ENCODE measurements around the gene GJC2. TPM values are rescaled to one million over a fixed set of nuclear protein-coding genes. Genes with fewer than 3 reads are reported as not detected.

The GJC2 gene
- total RNA-seq, 1 donor from 2014 or later = 1.1 TPM

DNA sequence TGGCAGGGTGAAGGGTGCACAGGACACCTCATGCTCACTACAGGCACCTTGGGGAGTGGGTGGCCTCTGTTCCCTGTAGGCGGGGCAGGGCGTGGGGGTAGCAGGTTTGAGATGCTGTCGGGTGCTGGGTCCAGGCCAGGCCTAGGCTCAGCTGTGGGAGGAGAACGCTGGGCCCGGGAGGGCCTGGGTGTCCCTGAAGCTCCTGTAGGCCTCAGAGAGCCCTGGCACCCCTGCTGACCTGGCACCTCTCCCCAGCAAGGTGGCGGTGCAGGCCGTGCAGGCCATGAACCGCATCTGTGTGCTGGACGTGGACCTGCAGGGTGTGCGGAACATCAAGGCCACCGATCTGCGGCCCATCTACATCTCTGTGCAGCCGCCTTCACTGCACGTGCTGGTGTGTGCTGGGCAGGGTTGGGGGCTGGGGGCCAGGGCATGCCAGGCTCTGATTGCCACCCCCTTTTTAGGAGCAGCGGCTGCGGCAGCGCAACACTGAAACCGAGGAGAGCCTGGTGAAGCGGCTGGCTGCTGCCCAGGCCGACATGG, 2.5 kb upstream of the GJC2 start:
- Histone ChIP-seq H3K4me2 (ENCODE audit: low read length) (no peak overlapping the region), H3K9ac (ENCODE audit: low read length) (no peak overlapping the region), H3K4me3 (ENCODE audit: insufficient read depth, low read depth, low read length) (no peak overlapping the region), H3K36me3 (ENCODE audit: insufficient read depth, low read length) (peaks cover 6% of the 10 kb centered on the region), H3K4me1 (ENCODE audit: insufficient read depth, low read length) (peaks cover 28% of the 10 kb centered on the region), H3K27me3 (ENCODE audit: insufficient read depth, low read length) (no peaks in the 10 kb centered on the region), H4K20me1 (ENCODE audit: insufficient read depth, low read length) (peaks cover 73% of the 10 kb centered on the region), H3K9me3 (ENCODE audit: insufficient read depth, low read depth, low read length) (no peaks in the 10 kb centered on the region), H3K79me2 (ENCODE audit: insufficient read depth, low read length) (peaks cover 67% of the 10 kb centered on the region), H2AFZ (ENCODE audit: low read depth, low read length) (no peak overlapping the region), H3K27ac (ENCODE audit: low read depth, low read length) (no peak overlapping the region)
- FAIRE-seq (no peak), DNase-seq (ENCODE audit: low read depth) (no peak)
- no peaks in the 10 kb centered on the region for H3K9me3 Mint-ChIP-seq (ENCODE audit: unreplicated experiment)
- H3K4me1 Mint-ChIP-seq (ENCODE audit: low read depth, unreplicated experiment) = peaks cover 18% of the 10 kb centered on the region
- H3K36me3 Mint-ChIP-seq (ENCODE audit: low read depth, unreplicated experiment) = peaks cover 3% of the 10 kb centered on the region
- TF ChIP-seq, protein P1, sequence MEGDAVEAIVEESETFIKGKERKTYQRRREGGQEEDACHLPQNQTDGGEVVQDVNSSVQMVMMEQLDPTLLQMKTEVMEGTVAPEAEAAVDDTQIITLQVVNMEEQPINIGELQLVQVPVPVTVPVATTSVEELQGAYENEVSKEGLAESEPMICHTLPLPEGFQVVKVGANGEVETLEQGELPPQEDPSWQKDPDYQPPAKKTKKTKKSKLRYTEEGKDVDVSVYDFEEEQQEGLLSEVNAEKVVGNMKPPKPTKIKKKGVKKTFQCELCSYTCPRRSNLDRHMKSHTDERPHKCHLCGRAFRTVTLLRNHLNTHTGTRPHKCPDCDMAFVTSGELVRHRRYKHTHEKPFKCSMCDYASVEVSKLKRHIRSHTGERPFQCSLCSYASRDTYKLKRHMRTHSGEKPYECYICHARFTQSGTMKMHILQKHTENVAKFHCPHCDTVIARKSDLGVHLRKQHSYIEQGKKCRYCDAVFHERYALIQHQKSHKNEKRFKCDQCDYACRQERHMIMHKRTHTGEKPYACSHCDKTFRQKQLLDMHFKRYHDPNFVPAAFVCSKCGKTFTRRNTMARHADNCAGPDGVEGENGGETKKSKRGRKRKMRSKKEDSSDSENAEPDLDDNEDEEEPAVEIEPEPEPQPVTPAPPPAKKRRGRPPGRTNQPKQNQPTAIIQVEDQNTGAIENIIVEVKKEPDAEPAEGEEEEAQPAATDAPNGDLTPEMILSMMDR (IDR thresholded peaks at IDR 0.05; ENCODE audit: insufficient read depth, low read depth, low read length) = no peak
- no peak for TF ChIP-seq EZH2 (IDR thresholded peaks at IDR 0.05; ENCODE audit: insufficient read depth, low read length)
- no peaks in the 10 kb centered on the region for H3K27me3 Mint-ChIP-seq (ENCODE audit: low read depth, unreplicated experiment)
- H3K27ac Mint-ChIP-seq (ENCODE audit: unreplicated experiment) = no peak overlapping the region
- no peak overlapping the region for H3K4me3 Mint-ChIP-seq (ENCODE audit: unreplicated experiment)

DNA sequence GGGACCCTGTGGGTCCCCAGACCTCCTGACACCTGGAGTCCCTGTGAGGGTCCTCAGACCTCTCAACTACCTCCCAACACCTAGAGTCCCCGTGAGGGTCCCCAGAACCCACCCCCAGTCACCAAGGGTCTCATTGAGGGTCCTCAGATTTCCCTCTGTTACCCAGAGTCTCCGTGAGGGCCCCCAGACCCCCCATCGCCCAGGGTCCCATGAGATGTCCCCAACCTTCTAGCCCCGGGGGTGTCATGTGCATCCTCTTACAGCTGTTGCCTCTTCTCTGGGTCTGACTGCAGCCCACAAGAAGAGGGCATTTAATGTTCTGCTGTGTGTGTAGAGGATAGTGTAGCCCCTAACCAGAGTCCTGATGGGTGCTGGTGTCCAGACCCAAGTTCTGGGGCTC, 2.0 kb upstream of the GJC2 start:
- no peak for TF ChIP-seq EZH2 (IDR thresholded peaks at IDR 0.05; ENCODE audit: insufficient read depth, low read length)
- TF ChIP-seq, protein P1 (IDR thresholded peaks at IDR 0.05; ENCODE audit: insufficient read depth, low read depth, low read length) = no peak
- Mint-ChIP-seq H3K9me3 (ENCODE audit: unreplicated experiment) (no peaks in the 10 kb centered on the region), H3K4me1 (ENCODE audit: low read depth, unreplicated experiment) (peaks cover 14% of the 10 kb centered on the region), H3K4me3 (ENCODE audit: unreplicated experiment) (no peak overlapping the region), H3K27ac (ENCODE audit: unreplicated experiment) (no peak overlapping the region), H3K27me3 (ENCODE audit: low read depth, unreplicated experiment) (no peaks in the 10 kb centered on the region), H3K36me3 (ENCODE audit: low read depth, unreplicated experiment) (peaks cover 5% of the 10 kb centered on the region)
- Histone ChIP-seq H3K9ac (ENCODE audit: low read length) (no peak overlapping the region), H3K36me3 (ENCODE audit: insufficient read depth, low read length) (peaks cover 6% of the 10 kb centered on the region), H3K9me3 (ENCODE audit: insufficient read depth, low read depth, low read length) (no peaks in the 10 kb centered on the region), H4K20me1 (ENCODE audit: insufficient read depth, low read length) (peaks cover 68% of the 10 kb centered on the region), H3K4me3 (ENCODE audit: insufficient read depth, low read depth, low read length) (no peak overlapping the region), H3K79me2 (ENCODE audit: insufficient read depth, low read length) (peaks cover 62% of the 10 kb centered on the region), H3K27ac (ENCODE audit: low read depth, low read length) (no peak overlapping the region), H2AFZ (ENCODE audit: low read depth, low read length) (no peak overlapping the region), H3K4me2 (ENCODE audit: low read length) (no peak overlapping the region), H3K27me3 (ENCODE audit: insufficient read depth, low read length) (no peaks in the 10 kb centered on the region), H3K4me1 (ENCODE audit: insufficient read depth, low read length) (peaks cover 23% of the 10 kb centered on the region)
- FAIRE-seq (no peak), DNase-seq (ENCODE audit: low read depth) (no peak)

DNA sequence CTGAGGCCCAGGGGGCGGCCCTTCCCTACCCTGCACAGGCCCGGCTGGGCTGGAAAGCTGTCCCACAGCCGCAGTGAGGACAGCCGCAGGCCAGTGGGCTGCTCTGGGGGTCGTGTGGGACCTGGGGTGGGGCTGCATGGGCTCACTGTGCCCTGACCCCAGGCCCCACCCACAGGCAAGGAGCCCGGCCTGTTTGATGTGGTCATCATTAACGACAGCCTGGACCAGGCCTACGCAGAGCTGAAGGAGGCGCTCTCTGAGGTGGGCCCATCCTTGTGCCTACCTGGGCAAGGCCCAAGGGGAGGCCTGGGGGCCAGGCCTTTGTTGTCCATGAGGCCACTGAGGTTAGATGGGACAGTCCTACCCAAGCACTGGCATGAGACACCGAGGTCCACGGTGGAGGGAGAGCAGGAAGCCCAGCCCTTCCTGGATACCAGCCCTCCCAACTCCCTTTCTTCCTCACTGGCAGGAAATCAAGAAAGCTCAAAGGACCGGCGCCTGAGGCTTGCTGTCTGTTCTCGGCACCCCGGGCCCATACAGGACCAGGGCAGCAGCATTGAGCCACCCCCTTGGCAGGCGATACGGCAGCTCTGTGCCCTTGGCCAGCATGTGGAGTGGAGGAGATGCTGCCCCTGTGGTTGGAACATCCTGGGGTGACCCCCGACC, 1.4 kb upstream of the GJC2 start:
- Mint-ChIP-seq H3K9me3 (ENCODE audit: unreplicated experiment) (no peaks in the 10 kb centered on the region), H3K27me3 (ENCODE audit: low read depth, unreplicated experiment) (no peaks in the 10 kb centered on the region), H3K4me1 (ENCODE audit: low read depth, unreplicated experiment) (peaks cover 9% of the 10 kb centered on the region), H3K4me3 (ENCODE audit: unreplicated experiment) (no peak overlapping the region), H3K36me3 (ENCODE audit: low read depth, unreplicated experiment) (peaks cover 3% of the 10 kb centered on the region), H3K27ac (ENCODE audit: unreplicated experiment) (no peak overlapping the region)
- FAIRE-seq (no peak), DNase-seq (ENCODE audit: low read depth) (no peak)
- Histone ChIP-seq H2AFZ (ENCODE audit: low read depth, low read length) (no peak overlapping the region), H3K36me3 (ENCODE audit: insufficient read depth, low read length) (peaks cover 6% of the 10 kb centered on the region), H3K79me2 (ENCODE audit: insufficient read depth, low read length) (peaks cover 56% of the 10 kb centered on the region), H4K20me1 (ENCODE audit: insufficient read depth, low read length) (peaks cover 62% of the 10 kb centered on the region), H3K4me2 (ENCODE audit: low read length) (no peak overlapping the region), H3K4me3 (ENCODE audit: insufficient read depth, low read depth, low read length) (no peak overlapping the region), H3K27ac (ENCODE audit: low read depth, low read length) (no peak overlapping the region), H3K9me3 (ENCODE audit: insufficient read depth, low read depth, low read length) (no peaks in the 10 kb centered on the region), H3K4me1 (ENCODE audit: insufficient read depth, low read length) (peaks cover 22% of the 10 kb centered on the region), H3K9ac (ENCODE audit: low read length) (no peak overlapping the region), H3K27me3 (ENCODE audit: insufficient read depth, low read length) (no peaks in the 10 kb centered on the region)
- TF ChIP-seq, protein P1 (IDR thresholded peaks at IDR 0.05; ENCODE audit: insufficient read depth, low read depth, low read length) = no peak
- TF ChIP-seq EZH2 (IDR thresholded peaks at IDR 0.05; ENCODE audit: insufficient read depth, low read length) = no peak
